HG03575 (cell line): Measurements from ENCODE around the gene ACOXL.
A peak's percentile ranks its signal among the peaks of the same experiment; 100 is the strongest.
"Not testable (repeated sequence)": the region's sequence is repeated elsewhere in the genome, so short reads cannot be mapped to it uniquely, and the experiment has no call there.

ENCODE experiments used
- ATAC-seq: cut with Tn5 transposase; IDR thresholded peaks from one replicate; pipeline ENCODE4 v1.9.1; 2021; ENCODE audit not compliant: unreplicated experiment, insufficient number of reproducible peaks, low FRiP score; ENCODE audit errors: extremely low read depth

Gene ACOXL

GRCh38 chr2:111050701-111051376 lies 318.5 kb downstream of the ACOXL start:
- ATAC-seq = no peak

GRCh38 chr2:111052621-111053020 lies 320.2 kb downstream of the ACOXL start:
- ATAC-seq = no peak

DNA sequence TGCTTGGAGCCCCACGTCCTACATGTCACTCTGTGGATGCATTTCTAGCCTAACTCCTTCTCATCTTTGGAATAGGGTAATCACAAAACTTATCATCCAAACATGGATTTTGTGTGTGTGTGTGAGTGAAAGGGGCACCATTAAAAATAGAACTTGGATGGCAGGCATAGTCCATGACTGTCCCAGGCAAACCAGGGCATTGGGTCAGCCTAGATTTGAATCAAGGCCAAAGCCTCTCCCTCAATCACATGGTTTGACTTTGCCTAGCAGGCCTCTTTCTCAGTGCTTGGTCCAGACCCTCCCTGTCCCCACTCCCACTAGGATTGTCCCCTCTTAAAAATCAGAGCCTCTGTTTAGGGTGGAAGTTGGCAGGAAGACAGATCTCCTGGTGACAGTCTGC lies 320.9 kb downstream of the ACOXL start:
- no peak for ATAC-seq

DNA sequence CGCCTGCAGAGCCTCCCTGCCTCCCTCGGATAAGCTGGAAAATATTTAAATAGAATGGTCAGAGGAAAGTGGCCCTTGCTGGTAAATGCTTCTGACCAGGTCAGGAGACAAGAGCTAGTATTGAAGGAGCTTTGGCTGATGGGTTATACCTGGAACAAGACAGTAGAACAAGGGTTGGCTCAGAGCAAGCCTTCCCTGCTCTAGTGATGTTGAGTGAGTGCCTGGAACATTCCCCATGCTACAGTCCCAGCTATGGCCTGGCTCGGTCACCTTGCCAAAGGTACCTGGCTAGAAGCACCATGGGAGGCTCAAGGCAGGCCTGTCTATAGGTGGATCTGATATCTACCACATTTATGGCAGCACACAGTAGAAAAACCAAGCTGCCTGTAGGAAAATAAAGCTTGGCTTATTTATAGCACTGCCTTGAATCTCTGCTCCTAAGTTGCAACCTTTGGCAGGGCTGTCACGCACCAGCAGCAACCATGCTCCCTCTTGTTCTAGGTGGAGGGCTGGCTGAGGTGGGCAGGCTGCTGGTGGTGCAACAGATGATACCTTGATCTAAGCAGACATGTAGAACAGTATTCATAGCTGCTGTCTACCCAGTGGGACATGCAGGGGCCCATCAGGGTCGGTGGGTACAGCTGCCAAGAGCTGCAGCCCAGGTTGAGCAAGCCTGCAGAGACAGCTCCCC lies 321.6 kb downstream of the ACOXL start:
- ATAC-seq = no peak

DNA sequence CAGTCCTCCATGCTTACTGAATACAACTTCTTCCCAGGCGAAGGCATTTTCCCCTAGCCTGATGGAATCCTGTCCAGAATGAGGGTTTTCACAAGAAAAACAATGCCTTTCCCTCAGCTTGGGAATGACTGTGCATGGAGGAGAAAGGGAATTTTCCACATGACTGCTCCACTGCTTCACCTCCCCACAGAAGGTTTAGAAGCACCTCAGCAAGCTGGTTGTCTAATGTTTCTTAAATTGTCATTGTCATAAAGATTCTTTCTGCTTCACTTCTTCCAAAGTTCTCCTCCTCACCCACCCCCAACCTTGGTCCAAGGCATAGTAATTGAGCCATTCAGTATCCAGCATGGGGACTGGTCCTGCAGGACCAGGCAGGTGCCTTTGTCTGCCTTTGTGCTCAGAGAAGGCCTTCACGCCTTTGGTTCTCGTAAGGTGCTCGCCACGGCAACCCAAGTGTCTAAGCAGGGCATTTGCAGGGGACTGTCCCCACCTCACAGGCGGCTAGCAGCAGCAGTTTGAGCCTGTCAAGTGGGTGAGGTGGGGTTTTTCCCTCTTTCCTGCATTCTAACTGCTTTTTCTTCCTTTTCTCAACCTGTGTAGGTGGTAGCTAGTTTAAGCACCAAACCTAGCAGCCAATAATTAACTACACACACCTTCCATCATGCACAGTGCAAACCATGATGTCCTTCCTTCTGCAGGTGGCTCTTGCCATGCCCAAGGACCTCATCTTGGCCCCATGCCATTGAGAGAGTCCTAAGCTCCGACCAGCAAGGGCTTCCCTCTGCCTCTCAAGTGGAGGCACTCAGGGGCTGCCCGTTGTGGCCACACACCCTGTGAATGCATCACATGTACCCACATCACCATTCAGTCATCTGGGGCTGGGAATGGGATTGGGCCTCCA lies 322.7 kb downstream of the ACOXL start:
- peak; percentile 45 for ATAC-seq

GRCh38 chr2:111055735-111056134 lies 323.4 kb downstream of the ACOXL start:
- ATAC-seq = no peak

DNA sequence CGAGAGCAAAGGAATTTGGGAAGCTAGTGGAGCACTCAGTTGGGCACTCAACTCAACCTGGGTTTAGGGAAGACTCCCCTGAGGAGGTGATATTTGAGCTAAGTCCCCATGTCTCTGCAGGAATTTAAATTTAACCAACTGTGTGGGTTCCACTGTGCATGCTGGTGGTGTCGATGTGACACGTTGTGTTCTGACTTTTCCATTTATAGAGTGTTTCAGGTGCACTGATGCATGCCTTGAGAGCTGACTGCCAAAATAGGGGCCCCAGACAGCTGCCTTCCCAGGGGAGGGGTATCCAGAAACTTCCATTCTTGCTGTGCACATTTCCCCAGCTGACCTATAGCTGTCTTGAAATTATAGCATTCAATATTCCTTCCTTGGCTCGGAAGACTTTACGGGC lies 324.7 kb downstream of the ACOXL start:
- ATAC-seq = no peak

DNA sequence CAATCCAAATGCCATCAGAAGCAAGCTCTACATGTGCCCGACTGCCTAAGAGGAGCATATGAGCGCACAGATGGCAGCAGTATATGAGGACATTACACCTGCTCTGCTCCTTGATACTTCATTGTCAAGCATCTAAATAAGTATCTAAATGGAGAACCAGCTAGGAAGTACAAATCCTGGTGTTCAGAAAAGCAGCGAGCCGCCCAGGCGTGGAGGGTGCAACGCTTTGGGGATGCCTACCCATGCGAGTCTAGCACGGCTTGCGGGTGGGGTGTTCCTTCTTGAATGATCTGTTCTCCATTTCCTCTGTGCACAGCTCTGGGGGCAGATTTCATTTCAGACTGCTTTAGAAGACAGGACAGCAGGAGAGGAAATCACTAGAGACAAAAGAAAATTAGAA lies 325.3 kb downstream of the ACOXL start:
- ATAC-seq = no peak

- ATAC-seq = no peak
Measured at GRCh38 chr2:111058264-111058663, 325.9 kb downstream of the ACOXL start.

DNA sequence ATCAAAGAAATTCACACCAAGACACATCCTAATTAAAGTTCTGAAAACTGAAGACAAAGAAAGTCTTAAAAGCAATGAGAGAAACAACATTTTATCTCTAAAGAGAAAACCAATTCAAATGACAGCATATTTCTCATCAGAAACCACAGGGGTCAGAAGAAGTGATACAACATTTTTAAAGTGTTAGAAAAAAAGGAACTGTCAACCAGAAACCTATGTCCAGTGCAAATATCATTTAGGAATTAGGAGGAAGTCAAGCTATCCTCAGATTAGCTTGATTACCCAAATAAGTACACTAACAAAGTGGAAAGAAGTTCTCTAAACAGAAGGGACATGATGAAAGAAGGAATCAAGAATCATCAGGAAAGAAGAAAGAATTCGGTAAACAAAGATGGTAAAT lies 328.8 kb downstream of the ACOXL start:
- no peak for ATAC-seq

- peak; percentile 44 for ATAC-seq
Measured at GRCh38 chr2:111062417-111062816, 330.0 kb downstream of the ACOXL start.

GRCh38 chr2:111066062-111066593 lies 333.8 kb downstream of the ACOXL start:
- ATAC-seq = no peak

DNA sequence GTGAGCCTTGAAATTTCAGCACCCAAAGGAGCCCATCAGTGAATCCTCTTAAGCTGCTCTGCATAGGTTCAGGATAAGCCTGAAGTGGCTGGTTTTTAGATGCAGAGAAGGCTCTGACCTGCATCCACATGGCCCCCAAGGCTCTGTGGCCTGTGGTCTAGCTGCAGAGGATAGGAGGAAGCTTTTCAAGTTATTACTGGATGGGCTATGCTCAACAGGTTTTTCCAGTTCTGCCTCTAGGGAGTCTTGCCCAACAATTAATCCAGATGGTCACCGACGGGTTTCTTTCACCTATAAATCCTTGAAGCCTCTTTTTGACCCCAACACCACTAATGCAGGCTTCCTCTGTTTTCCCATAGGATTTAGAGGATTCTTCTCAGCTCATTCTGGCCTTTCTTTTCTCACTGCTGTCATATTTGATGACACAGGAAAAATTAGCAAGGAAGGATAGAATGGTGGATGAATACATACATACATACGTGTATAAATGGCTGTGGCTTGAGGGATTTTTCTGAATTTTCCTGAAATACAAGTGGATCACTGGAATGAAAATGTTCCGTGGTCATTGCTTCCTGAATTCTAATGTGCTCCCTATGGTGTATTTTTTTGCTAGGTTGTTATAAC lies 336.2 kb downstream of the ACOXL start:
- ATAC-seq = no peak

DNA sequence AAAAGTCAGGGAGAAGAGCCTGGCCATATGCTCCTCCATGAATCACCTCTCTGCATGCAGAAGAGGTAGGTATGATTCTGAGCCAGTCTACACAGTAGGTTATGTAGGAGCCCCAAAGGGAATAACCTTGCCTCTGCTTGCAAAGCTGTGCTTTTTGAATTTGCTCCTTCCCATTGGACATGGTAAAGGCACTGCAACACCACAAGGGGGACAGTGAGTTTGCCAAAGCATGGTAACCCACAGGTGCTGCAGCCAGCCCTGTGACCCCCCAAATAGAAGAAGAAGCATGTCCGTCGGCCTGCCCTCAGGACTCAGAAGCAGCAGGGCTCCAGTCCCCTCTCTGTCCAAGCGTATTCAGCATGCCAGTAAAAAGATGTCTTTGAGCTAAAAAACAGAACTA lies 337.3 kb downstream of the ACOXL start:
- no peak for ATAC-seq

DNA sequence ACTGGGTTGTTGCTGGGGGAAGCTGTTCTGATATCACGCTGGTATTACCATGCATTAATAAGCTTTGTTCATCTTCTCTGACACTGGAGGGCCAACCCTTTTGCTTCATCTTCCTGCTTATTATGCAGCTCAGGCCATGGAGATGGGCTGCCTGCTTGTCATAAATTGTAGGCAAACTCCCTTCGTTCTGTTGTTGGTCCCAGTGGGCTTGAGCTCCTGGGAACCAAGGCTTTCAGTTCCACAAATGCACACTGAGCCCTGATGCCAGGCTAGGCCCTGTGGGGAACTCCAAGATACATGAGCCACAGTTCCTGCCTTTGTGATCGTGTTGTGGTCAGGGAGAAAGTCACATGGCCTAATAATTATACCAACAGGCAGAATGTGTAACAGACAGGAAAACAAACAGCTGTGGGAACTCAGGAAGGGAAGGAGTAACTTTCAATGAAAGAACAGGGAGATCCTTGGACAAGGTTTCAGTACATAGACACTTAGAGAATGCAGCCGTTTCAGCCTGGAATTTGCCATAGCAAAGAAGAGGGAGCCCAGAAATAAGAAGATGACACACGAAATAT lies 339.3 kb downstream of the ACOXL start:
- ATAC-seq = no peak

DNA sequence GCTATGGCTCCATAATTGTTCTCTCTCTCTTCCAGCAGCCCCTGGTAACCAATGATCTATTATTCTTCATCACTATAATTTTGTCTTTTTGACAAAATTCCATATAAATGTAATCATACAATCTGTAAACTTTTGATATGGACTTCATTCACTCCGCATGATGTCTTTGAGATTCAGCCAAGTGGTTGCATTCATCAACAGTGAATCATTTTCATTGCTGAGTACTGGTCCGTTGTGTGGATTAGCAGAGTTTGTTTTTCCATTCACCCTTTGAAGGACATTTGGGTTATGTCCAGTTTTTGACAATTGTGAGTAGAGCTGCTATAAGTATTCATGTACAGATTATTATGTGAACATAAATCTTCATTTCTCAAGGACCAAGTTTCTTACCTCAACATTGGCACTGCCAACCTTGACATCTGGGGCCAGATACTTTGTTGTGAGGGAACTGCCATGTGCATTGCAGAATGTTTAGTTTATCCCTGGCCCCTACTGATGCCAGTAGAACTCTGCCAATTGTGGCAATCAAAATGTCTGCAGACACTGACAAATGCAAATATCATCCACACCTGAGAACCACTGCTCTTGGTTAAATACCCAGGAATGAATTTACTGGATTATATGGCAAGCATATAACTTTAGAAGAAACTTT lies 340.0 kb downstream of the ACOXL start:
- no peak for ATAC-seq

GRCh38 chr2:111082659-111083058 lies 350.3 kb downstream of the ACOXL start:
- not testable (repeated sequence) for ATAC-seq

DNA sequence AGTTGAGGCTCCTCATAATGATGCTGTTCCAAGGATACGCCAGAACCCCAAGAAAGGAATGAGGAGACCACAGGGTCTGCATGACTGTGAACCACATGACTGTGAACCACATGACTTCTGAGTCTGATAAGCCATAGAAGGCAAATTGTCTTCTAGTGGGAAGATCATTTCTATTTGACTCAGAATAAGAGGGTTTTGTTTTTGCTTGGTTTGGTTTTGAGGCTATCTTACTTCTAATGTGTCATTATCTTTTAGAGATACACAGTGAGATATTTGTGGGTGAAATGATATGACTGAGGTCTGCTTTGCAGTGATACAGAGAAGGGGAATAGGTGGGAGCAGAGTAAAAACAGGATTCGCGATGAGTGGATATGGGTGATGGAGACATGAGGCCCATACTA lies 359.4 kb downstream of the ACOXL start:
- ATAC-seq = no peak
